ENCODE measurements around the gene CAMK2B. TPM values are rescaled to one million over a fixed set of nuclear protein-coding genes. Genes with fewer than 3 reads are reported as not detected.

The CAMK2B gene
- total RNA-seq, 1 experiment from 2014 or later, result 2.0 TPM

- no peak overlapping the region for H3K4me3 ChIP-seq
- no peaks in the 10 kb centered on the region for H3K9me3 ChIP-seq
- no peaks in the 10 kb centered on the region for H3K27me3 ChIP-seq
- no peaks in the 10 kb centered on the region for H3K36me3 ChIP-seq
- no peak for DNase-seq
These were observed 101.1 kb downstream of the CAMK2B start for GRCh38 chr7:44224080-44224973.

- Histone ChIP-seq H3K9me3 (no peaks in the 10 kb centered on the region), H3K4me3 (no peak overlapping the region), H3K27me3 (no peaks in the 10 kb centered on the region), H3K36me3 (no peaks in the 10 kb centered on the region)
- DNase-seq, result no peak
These were observed 101.9 kb downstream of the CAMK2B start for GRCh38 chr7:44223362-44224079.

- no peaks in the 10 kb centered on the region for H3K9me3 ChIP-seq
- no peaks in the 10 kb centered on the region for H3K27me3 ChIP-seq
- DNase-seq, result no peak
- H3K4me3 ChIP-seq, result no peak overlapping the region
- no peaks in the 10 kb centered on the region for H3K36me3 ChIP-seq
These were observed 102.6 kb downstream of the CAMK2B start for GRCh38 chr7:44222776-44223261.

GRCh38 chr7:44222074-44222473 is 103.3 kb downstream of the CAMK2B start:
- Histone ChIP-seq H3K27me3 (no peaks in the 10 kb centered on the region), H3K4me3 (no peak overlapping the region), H3K9me3 (no peaks in the 10 kb centered on the region), H3K36me3 (no peaks in the 10 kb centered on the region)
- no peak for DNase-seq

- Histone ChIP-seq H3K9me3 (no peaks in the 10 kb centered on the region), H3K36me3 (no peaks in the 10 kb centered on the region), H3K27me3 (no peaks in the 10 kb centered on the region), H3K4me3 (no peak overlapping the region)
- DNase-seq, result no peak
These were observed 104.1 kb downstream of the CAMK2B start for GRCh38 chr7:44221231-44221791.

GRCh38 chr7:44220358-44221112 is 104.9 kb downstream of the CAMK2B start:
- no peak for DNase-seq
- Histone ChIP-seq H3K27me3 (no peaks in the 10 kb centered on the region), H3K4me3 (no peak overlapping the region), H3K9me3 (no peaks in the 10 kb centered on the region), H3K36me3 (no peaks in the 10 kb centered on the region)

- Histone ChIP-seq H3K27me3 (no peaks in the 10 kb centered on the region), H3K36me3 (no peaks in the 10 kb centered on the region), H3K4me3 (no peak overlapping the region), H3K9me3 (no peaks in the 10 kb centered on the region)
- DNase-seq, result no peak
These were observed 105.4 kb downstream of the CAMK2B start for GRCh38 chr7:44220046-44220357.

- Histone ChIP-seq H3K27me3 (no peaks in the 10 kb centered on the region), H3K4me3 (no peak overlapping the region), H3K9me3 (no peaks in the 10 kb centered on the region), H3K36me3 (peaks cover 2% of the 10 kb centered on the region)
- no peak for DNase-seq
These were observed 105.9 kb downstream of the CAMK2B start for GRCh38 chr7:44219371-44220045.

GRCh38 chr7:44218418-44219201 is 106.8 kb downstream of the CAMK2B start:
- no peak for DNase-seq
- no peaks in the 10 kb centered on the region for H3K9me3 ChIP-seq

GRCh38 chr7:44217852-44218402 is 107.5 kb downstream of the CAMK2B start:
- no peak for DNase-seq
- H3K27me3 ChIP-seq, result no peaks in the 10 kb centered on the region

More at GRCh38 chr7:44218418-44219201, 106.8 kb downstream of the CAMK2B start:
- Histone ChIP-seq H3K36me3 (peaks cover 5% of the 10 kb centered on the region), H3K27me3 (no peaks in the 10 kb centered on the region), H3K4me3 (no peak overlapping the region)

GRCh38 chr7:44217223-44217714 is 108.1 kb downstream of the CAMK2B start:
- Histone ChIP-seq H3K27me3 (no peaks in the 10 kb centered on the region), H3K4me3 (no peak overlapping the region), H3K36me3 (peaks cover 6% of the 10 kb centered on the region), H3K9me3 (no peaks in the 10 kb centered on the region)
- no peak for DNase-seq

More at GRCh38 chr7:44217852-44218402, 107.5 kb downstream of the CAMK2B start:
- no peaks in the 10 kb centered on the region for H3K9me3 ChIP-seq
- H3K36me3 ChIP-seq, result peaks cover 5% of the 10 kb centered on the region
- no peak overlapping the region for H3K4me3 ChIP-seq

- Histone ChIP-seq H3K9me3 (no peaks in the 10 kb centered on the region), H3K4me3 (no peak overlapping the region), H3K27me3 (no peaks in the 10 kb centered on the region), H3K36me3 (peaks cover 11% of the 10 kb centered on the region)
- no peak for DNase-seq
These were observed 108.7 kb downstream of the CAMK2B start for GRCh38 chr7:44216521-44217222.

- H3K36me3 ChIP-seq, result peaks cover 18% of the 10 kb centered on the region
- no peaks in the 10 kb centered on the region for H3K9me3 ChIP-seq
- no peak for DNase-seq
- H3K27me3 ChIP-seq, result no peaks in the 10 kb centered on the region
- no peak overlapping the region for H3K4me3 ChIP-seq
These were observed 109.4 kb downstream of the CAMK2B start for GRCh38 chr7:44216019-44216418.

GRCh38 chr7:44215531-44215930 is 109.9 kb downstream of the CAMK2B start:
- no peak for DNase-seq
- Histone ChIP-seq H3K4me3 (no peak overlapping the region), H3K36me3 (peaks cover 23% of the 10 kb centered on the region), H3K27me3 (no peaks in the 10 kb centered on the region), H3K9me3 (no peaks in the 10 kb centered on the region)

Measured in MG63 (cell line).